NCI-H1694 (cell line): ENCODE results near the gene CMPK2.
"Not testable (repeated sequence)": the region's sequence is repeated elsewhere in the genome, so short reads cannot be mapped to it uniquely, and the experiment has no call there.

Source experiments
- DNase-seq: peaks from one replicate; lab custom pipeline; 2025; lab: John Stamatoyannopoulos, UW

The CMPK2 gene

DNA sequence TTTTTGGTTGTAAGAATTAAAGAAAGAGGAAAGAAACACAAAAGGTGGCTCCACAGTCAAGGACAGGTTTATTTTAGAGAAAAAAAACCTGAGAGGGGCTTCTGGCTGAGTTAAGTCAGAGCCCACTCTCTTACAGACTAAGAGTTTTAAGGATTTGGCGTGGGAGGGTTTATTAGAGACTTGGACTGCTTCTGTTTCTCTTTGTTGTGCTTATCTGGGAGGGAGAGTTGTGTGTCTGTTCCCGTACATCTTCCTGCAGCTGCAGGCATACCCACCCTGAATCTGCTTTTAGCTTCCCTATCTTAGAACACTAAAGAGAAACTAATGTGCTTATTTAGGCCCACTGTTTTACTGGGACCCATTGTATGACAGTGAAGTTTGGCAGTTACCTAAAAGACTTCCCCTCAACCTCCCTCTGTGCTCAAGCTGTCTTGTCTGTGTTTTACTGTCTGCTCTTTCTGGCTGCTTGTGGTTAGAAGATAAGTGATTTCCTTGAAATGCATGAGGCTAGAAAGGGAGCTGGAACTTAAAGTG lies 14.6 kb upstream of the CMPK2 start:
- no peak for DNase-seq

GRCh38 chr2:6879011-6879410 lies 13.3 kb upstream of the CMPK2 start:
- no peak for DNase-seq

GRCh38 chr2:6878549-6878948 lies 12.8 kb upstream of the CMPK2 start:
- DNase-seq: no peak

GRCh38 chr2:6877402-6878304 lies 11.9 kb upstream of the CMPK2 start, which contains the start of gene RSAD2:
Gene RSAD2, plus strand, starts transcription at chr2:6877777. Its CDS starts 24 bp downstream, at chr2:6877801.
- peak; percentile 52 for DNase-seq

DNA sequence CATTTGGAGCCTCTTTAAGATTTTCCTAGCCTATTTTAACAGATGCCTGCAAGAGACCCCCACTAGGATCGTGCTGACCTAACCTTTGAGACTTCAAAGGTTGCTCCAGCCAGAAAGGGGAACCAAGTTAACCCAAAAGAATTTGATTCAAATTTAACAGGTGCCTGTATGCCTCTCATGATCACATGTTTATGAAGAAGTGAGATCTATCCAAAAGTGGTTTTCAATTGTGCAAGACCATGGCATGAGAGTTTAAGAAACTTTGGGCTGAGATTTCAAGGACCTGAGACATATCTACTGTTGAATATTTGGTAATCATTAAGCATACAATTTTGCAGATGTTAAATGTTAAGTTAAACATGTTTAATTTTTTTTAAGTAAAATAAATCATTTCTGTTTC lies 10.6 kb upstream of the CMPK2 start:
- no peak for DNase-seq

GRCh38 chr2:6874032-6874431 lies 8.3 kb upstream of the CMPK2 start:
- DNase-seq: no peak

DNA sequence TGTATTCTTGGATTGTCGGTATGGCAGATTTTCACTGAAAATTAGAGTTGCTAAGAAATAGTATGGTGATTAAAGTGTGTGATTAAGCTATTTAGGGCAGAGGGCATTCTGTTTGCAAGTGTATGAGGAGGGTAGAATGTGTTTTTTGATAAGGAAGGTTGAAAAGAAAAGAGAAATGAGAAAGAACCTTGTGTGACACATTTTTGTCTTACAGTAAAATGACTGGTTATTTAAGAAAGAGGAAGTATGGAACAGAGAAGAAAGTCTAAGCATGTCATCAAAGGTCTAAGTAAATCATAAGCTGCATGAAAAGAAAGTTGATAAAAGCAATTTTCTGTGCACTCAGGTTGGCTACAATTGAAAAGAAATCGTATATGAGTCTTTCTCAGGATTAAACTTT lies 6.7 kb upstream of the CMPK2 start:
- DNase-seq: no peak

DNA sequence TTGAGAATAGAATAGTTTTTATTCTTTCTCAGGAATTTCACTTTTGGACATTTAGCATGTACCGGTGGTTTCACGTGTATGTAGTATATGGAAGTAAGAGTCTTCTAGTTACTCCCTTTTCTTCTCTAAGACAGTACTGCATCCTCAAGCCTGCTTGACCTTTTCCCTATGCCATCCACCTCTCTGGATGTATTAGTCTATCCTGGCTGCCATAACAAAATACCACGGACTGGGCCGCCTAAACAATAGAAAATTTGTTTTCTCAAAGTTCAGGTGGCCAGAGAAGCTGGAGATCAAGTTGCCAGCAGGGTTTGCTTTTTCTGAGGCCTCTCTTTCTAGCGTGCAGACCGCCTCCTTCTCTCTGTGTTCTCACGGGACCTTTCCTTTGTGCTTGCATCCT lies 1.3 kb upstream of the CMPK2 start:
- DNase-seq: no peak

DNA sequence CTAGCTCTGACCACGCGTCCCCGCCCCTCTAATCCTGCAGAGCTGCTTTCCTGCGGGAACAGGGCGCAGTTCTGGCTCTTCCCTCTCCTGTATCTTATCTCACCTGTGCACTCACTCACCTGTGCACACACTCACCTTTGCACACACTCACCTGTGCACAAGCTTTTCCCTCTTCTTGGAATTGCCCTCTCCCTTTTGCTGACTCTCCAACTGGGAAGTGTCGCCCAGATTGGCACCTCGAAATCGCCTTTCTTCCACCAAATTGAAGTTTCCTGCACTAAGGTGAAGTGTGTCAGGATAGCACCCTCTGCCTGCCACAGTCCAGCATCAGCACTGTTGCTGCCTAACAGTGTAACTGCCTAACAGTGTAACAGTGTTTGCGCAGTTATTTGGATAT lies 566 bp upstream of the CMPK2 start:
- DNase-seq: peak; percentile 57

DNA sequence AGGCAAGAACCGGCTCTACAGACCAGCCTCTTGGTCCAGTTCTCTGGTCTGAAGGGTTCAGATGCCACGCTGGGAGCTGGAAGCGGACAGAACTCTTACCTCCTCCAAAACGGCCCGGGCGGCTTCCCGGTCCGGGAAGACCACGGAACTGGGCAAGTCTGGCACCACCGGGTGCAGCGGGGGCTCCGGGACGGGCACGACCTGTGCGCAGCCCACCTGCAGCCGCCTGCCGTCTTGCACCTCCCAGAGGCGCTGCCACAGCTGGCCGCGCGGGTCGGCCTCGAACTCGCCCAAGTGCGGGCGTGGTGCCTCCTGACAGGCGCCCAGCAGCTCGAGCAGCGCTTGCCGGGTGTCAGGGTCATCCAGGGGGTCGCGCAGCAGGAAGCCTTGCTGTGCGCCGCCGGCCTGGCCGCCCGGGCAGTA lies 773 bp downstream of the CMPK2 start:
- DNase-seq: no peak

GRCh38 chr2:6864231-6864754 lies 1.4 kb downstream of the CMPK2 start:
- DNase-seq: no peak

DNA sequence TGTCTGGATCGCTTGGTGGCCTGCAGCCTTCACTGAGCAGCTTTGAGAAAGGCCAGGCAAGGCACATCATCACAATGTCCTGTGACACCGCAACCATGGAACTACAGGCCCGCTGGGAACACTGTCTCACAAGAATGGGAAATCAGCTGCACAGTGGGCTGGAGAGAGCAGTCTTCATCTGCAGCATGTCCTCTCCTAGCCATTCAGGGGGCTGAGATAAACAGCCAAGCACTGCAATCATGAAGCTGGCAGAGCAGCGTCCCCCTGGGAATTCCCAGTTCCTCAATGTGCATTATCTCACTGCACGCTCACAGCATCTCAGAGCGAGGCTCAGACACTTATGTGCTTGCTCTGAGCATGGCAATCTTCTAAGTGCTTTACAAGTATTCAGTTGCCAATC lies 1.9 kb downstream of the CMPK2 start:
- DNase-seq: no peak

DNA sequence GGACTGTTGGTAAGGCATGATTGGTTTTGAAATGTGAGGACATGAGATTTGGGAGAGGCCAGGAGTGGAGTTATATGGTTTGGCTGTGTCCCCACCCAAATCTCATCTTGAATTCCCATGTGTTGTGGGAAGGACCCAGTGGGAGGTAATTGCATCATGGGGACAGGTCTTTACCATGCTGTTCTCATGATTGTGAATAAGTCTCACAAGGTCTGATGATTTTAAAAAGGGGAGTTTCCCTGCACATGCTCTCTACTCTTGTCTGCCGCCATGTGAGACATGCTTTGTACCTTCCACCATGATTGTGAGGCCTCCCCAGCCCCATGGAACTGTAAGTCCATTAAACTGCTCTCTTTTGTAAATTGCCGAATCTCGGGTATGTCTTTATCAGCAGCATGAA lies 5.4 kb downstream of the CMPK2 start:
- DNase-seq: no peak

- not testable (repeated sequence) for DNase-seq
Observed at GRCh38 chr2:6858466-6859027, 7.2 kb downstream of the CMPK2 start.

GRCh38 chr2:6856548-6856920 lies 9.2 kb downstream of the CMPK2 start:
- no peak for DNase-seq

DNA sequence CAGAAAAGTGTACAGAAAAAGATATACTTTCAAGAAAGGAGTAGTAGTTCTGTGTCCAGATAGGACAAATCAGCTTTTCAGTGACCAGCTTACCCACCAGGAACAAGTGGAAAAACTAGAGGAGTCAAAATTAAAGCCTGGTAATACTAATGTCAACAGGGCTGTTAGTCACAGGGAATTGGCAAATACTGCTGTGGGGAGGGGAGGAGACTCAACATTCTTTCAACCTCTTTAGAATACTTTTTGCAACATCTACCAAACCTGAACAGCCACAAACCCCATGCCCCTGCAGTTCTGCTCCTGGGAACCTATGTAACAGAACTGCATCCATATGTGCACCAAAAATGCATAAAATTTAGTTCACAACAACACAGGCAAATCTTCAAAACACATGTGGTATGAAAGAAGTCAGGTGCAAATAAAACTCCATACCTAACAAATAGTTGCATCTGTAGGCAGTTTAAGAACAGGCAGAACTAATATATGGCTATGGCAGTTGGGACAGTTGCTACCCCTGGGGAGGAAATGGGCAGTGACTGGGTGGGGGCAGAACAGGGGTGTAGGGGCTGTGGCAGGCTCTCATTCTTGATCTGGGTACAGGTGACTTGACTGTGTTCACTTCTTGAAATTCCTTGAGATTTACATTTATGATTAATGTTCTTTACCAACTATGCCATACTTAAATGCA lies 9.7 kb downstream of the CMPK2 start:
- DNase-seq: no peak

GRCh38 chr2:6854416-6854815 lies 11.3 kb downstream of the CMPK2 start:
- DNase-seq: no peak

DNA sequence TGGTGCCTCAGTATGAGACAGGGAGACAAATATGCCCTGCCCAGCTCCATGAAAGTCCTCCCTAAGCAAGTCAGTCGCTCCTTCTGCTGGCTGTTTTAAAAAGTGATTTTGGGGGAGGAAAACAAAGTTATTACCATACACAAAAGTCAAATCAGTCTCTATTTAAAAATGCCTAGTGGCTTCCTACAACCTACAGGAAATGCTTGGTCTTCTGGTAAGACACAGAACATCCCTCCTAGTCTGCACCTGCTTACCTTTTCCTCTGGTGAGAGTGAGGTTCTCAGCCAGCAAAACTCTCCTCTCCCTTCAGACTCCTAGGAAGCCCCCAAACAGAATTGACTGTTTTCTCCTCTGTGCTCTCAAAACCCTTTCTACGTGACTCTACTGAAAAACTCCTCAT lies 13.5 kb downstream of the CMPK2 start:
- no peak for DNase-seq

DNA sequence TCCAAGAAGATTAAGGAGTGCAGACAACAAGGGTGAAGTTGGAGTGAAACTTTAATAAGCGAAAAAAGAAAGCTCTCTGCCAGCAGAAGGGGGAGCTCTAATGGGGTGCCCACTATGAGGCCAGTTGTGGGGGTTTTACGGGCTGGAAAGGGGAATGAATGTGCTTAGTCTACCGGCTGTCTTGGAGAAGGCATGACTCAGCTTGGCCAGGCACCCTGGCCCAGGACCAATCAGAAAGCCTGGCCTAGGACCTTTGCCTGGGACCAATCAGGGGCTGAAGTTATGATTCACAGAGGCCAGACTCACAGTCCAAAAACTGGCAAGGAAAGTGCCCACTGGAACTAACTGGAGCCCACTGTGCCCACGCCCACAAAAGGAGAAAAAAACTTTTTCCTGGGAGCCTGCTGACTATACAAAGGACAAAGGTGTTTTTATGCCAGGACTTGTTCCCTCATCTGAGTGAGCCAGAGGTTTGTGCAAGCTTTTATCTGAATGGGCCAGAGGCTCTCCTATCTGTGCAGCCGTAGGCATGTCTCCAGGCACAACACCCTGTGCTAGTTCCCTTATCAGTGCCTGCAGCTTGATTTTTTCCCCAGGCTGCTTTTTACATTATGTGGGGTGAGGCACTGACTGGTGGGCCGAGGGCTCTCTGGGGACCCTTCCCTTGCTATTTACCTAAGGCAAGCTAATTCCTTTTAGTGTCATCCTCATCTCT lies 18.6 kb downstream of the CMPK2 start:
- no peak for DNase-seq

- no peak for DNase-seq
Observed at GRCh38 chr2:6846540-6846939, 19.2 kb downstream of the CMPK2 start.

GRCh38 chr2:6845903-6846302 lies 19.8 kb downstream of the CMPK2 start:
- no peak for DNase-seq

DNA sequence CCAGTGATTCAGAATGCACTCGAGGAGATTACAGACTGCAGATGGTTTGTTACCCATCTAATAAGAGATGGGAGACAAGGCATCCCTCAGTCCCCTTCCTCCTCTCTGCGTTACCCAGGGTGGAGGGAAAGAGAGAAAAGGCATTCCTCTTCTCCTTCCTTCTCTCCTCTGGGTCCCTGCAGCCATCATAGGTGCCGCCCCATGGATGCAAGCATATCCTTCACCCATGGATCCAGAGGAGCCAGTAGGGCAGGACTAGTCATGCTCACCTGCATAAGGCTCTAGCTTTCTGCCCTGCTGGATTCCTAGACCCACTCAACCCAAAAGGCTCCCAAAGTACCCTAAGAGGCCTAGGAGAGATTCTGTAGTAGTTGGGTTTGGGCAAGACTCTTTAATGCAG lies 20.4 kb downstream of the CMPK2 start:
- DNase-seq: no peak
